K562 (cell line): ENCODE results near the gene STRN3. TPM values are rescaled to one million over a fixed set of nuclear protein-coding genes. Genes with fewer than 3 reads are reported as not detected.

Experiments used
- ATAC-seq: fragments of 200-7000 bp; cut with Tn5 transposase; 3 replicates; pipeline ENCODE4 v1.9.1; 2020; ENCODE audit warnings: moderate library complexity
- BruUV-seq: library from RNA; stranded (reverse); fragments of 400-500 nt; replicated peaks from 2 replicates; lab custom pipeline; 2021; lab: Mats Ljungman, UMichigan
- CTCF ChIA-PET: fragments of 300-600 bp; formaldehyde crosslinking; extraction: SDS; loops from one replicate; lab custom pipeline; 2021; ENCODE audit warnings: low intra/inter-chr PET ratio; lab: Yijun Ruan, JAX
- POLR2A ChIA-PET: fragments of 300-600, 350-650 bp; sonication (Branson Sonifier 250); formaldehyde crosslinking; extraction: SDS; loops from one replicate; lab custom pipeline; 2021; ENCODE audit warnings: antibody characterized with exemption, inconsistent platforms; lab: Yijun Ruan, JAX
- DNase-seq, 4 experiments: peaks; one replicate each; pipeline versions ENCODE4 v3.0.0 to v3.0.0-alpha.2; 2011 to 2018; ENCODE audit warnings: low spot score in 3 of 4, mixed read lengths in 3 of 4; ENCODE audit errors: extremely low read depth in 1 of 4
- FAIRE-seq: peaks from 2 replicates; lab custom pipeline; 2011; peaks lifted over from hg19 to GRCh38; lab: Jason Lieb, UNC
- H2AFZ ChIP-seq: 2 replicates; pipeline ENCODE4 v1.6.0; 2011; ENCODE audit warnings: low read depth, low read length, control low read depth, inconsistent platforms
- H3K27ac ChIP-seq: fragments of 200-600 bp; 3 replicates; pipeline ENCODE4 v1.8.0; 2011; ENCODE audit warnings: low read depth, mild to moderate bottlenecking, control low read depth, inconsistent platforms, low read length, moderate library complexity, mixed read lengths; ENCODE audit errors: extremely low read depth
- H3K27me3 ChIP-seq, 2 experiments: fragments of 300-600 bp in 1 of 2; 2 replicates in 1 of 2; 3 replicates in 1 of 2; pipeline versions ENCODE4 v1.6.0 to v1.8.0; 2011; ENCODE audit warnings: inconsistent platforms in 2 of 2, low read length in 2 of 2, mild to moderate bottlenecking in 1 of 2, mixed read lengths in 1 of 2, moderate library complexity in 1 of 2; ENCODE audit not compliant: control insufficient read depth in 2 of 2, insufficient read depth in 2 of 2
- H3K36me3 ChIP-seq: fragments of 300-600 bp; 3 replicates; pipeline ENCODE4 v1.8.0; 2011; ENCODE audit warnings: mild to moderate bottlenecking, low read length, inconsistent platforms; ENCODE audit not compliant: control insufficient read depth, insufficient read depth
- H3K4me1 ChIP-seq, 2 experiments: fragments of 200-600 bp in 1 of 2; replicated peaks in 1 of 2; 2 replicates in 1 of 2; 3 replicates in 1 of 2; pipeline versions ENCODE4 v1.5.1 to v1.8.0; 2011; ENCODE audit warnings: inconsistent platforms in 2 of 2, low read length in 2 of 2, mild to moderate bottlenecking in 1 of 2, mixed read lengths in 1 of 2, moderate library complexity in 1 of 2; ENCODE audit not compliant: control insufficient read depth in 2 of 2, insufficient read depth in 2 of 2
- H3K4me2 ChIP-seq: 2 replicates; pipeline ENCODE4 v1.6.1; 2011; ENCODE audit warnings: low read length, control low read depth, inconsistent platforms, mixed read lengths; ENCODE audit not compliant: insufficient read depth
- H3K4me3 ChIP-seq: fragments of 200-600 bp; sonication (generic), shearing (Covaris generic); 2 replicates; pipeline ENCODE4 v1.5.1; 2016; ENCODE audit warnings: control low read depth, inconsistent platforms
- H3K79me2 ChIP-seq: fragments of 200-600 bp; 3 replicates; pipeline ENCODE4 v1.8.0; 2011; ENCODE audit warnings: low read length, inconsistent platforms; ENCODE audit not compliant: control insufficient read depth, insufficient read depth
- H3K9ac ChIP-seq, 2 experiments: 2 replicates each; pipeline versions ENCODE4 v1.6.0 to v1.6.1; 2011; ENCODE audit warnings: low read depth in 2 of 2, low read length in 2 of 2, control low read depth in 1 of 2, inconsistent platforms in 1 of 2, mild to moderate bottlenecking in 1 of 2, mixed read lengths in 1 of 2; ENCODE audit not compliant: insufficient read depth in 1 of 2
- H3K9me1 ChIP-seq: one replicate; pipeline ENCODE4 v1.6.0; 2011; ENCODE audit warnings: inconsistent platforms, mild to moderate bottlenecking, low read length, moderate library complexity; ENCODE audit not compliant: control insufficient read depth, insufficient read depth
- H3K9me3 ChIP-seq: replicated peaks from 2 replicates; pipeline ENCODE4 v1.5.1; 2011; ENCODE audit warnings: low read depth, low read length, inconsistent platforms; ENCODE audit not compliant: control insufficient read depth, insufficient read depth
- H4K20me1 ChIP-seq: replicated peaks from 2 replicates; pipeline ENCODE4 v1.6.1; 2011; ENCODE audit warnings: low read length, inconsistent platforms, mixed read lengths; ENCODE audit not compliant: control insufficient read depth, insufficient read depth
- E2F3 ChIP-seq: fragments of 250-450 bp; sonication (Bioruptor Pico); IDR thresholded peaks from 2 replicates; pipeline ENCODE4 v1.4.0; 2020; ENCODE audit warnings: mild to moderate bottlenecking
- MYBL2 ChIP-seq, 2 experiments: fragments of 450-650 bp in 1 of 2; sonication (generic) in 1 of 2; formaldehyde crosslinking in 1 of 2; IDR thresholded peaks; 2 replicates each; pipeline versions ENCODE4 v1.6.1 to v1.8.1; 2017 to 2022; ENCODE audit warnings: borderline replicate concordance in 1 of 2, inconsistent platforms in 1 of 2, low read depth in 1 of 2, mild to moderate bottlenecking in 1 of 2, missing genetic modification reagents in 1 of 2, moderate library complexity in 1 of 2
- SIRT6 ChIP-seq: IDR thresholded peaks from one replicate; pipeline ENCODE4 v1.6.1; 2012; ENCODE audit warnings: low read depth, mild to moderate bottlenecking, control low read depth, inconsistent platforms, low read length, moderate library complexity
- SUPT5H ChIP-seq: fragments of 450-650 bp; IDR thresholded peaks from 2 replicates; pipeline ENCODE4 v1.6.1; 2016
- TCF3 ChIP-seq: sonication (generic); formaldehyde crosslinking; IDR thresholded peaks from 2 replicates; pipeline ENCODE4 v1.4.0; 2020; ENCODE audit warnings: mild to moderate bottlenecking, missing genetic modification reagents
- ZBTB11 ChIP-seq, 3 experiments: fragments of 200-800 bp in 1 of 3; fragments of 250-450 bp in 1 of 3; fragments of 450-650 bp in 1 of 3; sonication (Bioruptor Pico) in 1 of 3; sonication (Bioruptor generic) in 1 of 3; formaldehyde crosslinking in 1 of 3; IDR thresholded peaks; 2 replicates each; pipeline versions ENCODE4 v1.6.1 to v1.8.0; 2016 to 2022; ENCODE audit warnings: mild to moderate bottlenecking in 2 of 3, missing genetic modification characterization in 2 of 3, missing compliant biosample characterization in 1 of 3, moderate library complexity in 1 of 3
- ZNF24 ChIP-seq: fragments of 450-650 bp; IDR thresholded peaks from 2 replicates; pipeline ENCODE4 v1.6.1; 2016
- ZNF436 ChIP-seq: fragments of 250-450, 450-650 bp; sonication (Bioruptor Pico); formaldehyde crosslinking; IDR thresholded peaks from 2 replicates; pipeline ENCODE4 v1.7.0; 2020; ENCODE audit warnings: mild to moderate bottlenecking
- ZNF717 ChIP-seq: fragments of 250-450 bp; sonication (Bioruptor Pico); IDR thresholded peaks from 2 replicates; pipeline ENCODE4 v1.5.0; 2021
- WGBS: fragments of 100-300 bp; shearing (Covaris generic); methylation state at CpG from one replicate; pipeline ENCODE4 v1.1.6; 2016; ENCODE audit warnings: low coverage, mixed read lengths; ENCODE audit not compliant: insufficient coverage; ENCODE audit errors: missing lambda C conversion rate; 5-methylcytosine and 5-hydroxymethylcytosine counted together
- in situ Hi-C: fragments of 300-500 bp; cut with MboI; formaldehyde crosslinking; loops from 4 replicates; pipeline ENCODE4 v1.15.0; 2018; ENCODE audit warnings: inconsistent platforms, mixed read lengths
- intact Hi-C: fragments of 100-400 bp; cut with micrococcal nuclease; formaldehyde crosslinking; loops from 2 replicates; pipeline ENCODE4 v1.14.2; 2022
- polyA plus RNA-seq, 8 experiments: library from polyadenylated mRNA; depleted of rRNA in 4 of 8; stranded (reverse) in 5 of 8; unstranded in 3 of 8; fragments of >200 nt; fragmentation: Nextera tagmentation in 2 of 8; fragmentation: Illumina TruSeq in 1 of 8; extraction: Ambion mirVana in 2 of 8; extraction: Trizol in 1 of 8; gene quantifications; 2 replicates each; pipeline versions ENCODE4 v1.2.1 to v1.2.3, GENCODE V29; 2011 to 2014; ENCODE audit warnings: inconsistent platforms in 1 of 8, missing spikeins in 1 of 8
- total RNA-seq, 7 experiments: library from RNA; depleted of rRNA in 6 of 7; stranded (reverse); fragments of >200 nt in 6 of 7; fragmentation: Illumina TruSeq in 2 of 7; extraction: Trizol in 2 of 7; gene quantifications; 2 replicates each; pipeline versions ENCODE4 v1.2.1 to v1.2.3, GENCODE V29; 2011 to 2021; ENCODE audit warnings: low replicate concordance in 1 of 7
- TF ChIP-seq, protein P1 (sequence below): IDR thresholded peaks from 2 replicates; pipeline ENCODE4 v1.6.1; 2014; ENCODE audit warnings: antibody characterized with exemption

STRN3 gene
- total and polyA plus RNA-seq, 9 of the 15 experiments (the other 6 are each of a cell fraction or from before 2014, with no cell fraction given), result 5.9 to 29.1 (median 16.0) TPM

DNA sequence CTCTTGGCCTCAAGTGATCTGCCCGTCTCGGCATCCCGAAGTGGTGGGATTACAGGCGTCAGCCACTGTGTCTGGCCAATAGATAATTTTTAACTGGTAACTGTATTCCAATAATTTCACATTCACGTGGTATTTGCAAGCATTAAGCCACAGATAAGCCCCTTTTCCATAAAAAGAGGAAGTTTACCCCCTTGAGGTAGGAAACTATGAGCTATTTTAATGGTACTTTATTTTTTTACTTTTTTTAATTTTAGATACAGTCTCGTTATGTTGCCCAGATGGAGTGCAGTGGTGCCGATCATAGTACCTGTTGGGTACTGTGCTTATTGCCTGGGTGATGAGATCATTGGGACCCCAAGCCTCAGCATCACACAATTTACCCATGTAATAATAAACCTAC lies 43.6 kb downstream of the STRN3 start:
- ChIA-PET CTCF (no interaction called here), POLR2A (no interaction called here)
- H3K9ac ChIP-seq, result no peak overlapping the region
- ATAC-seq, result no peak
- no peak for FAIRE-seq
- no peaks in the 10 kb centered on the region for H3K9me1 ChIP-seq
- peaks cover 91% of the 10 kb centered on the region for H3K79me2 ChIP-seq
- H3K4me1 ChIP-seq, result peaks cover 0 to 3% of the 10 kb centered on the region in 2 experiments; a peak in 3 of 5 replicates
- no peaks in the 10 kb centered on the region; the same call in 1 of the 2 replicates for H4K20me1 ChIP-seq
- DNase-seq, result no peak
- BruUV-seq, result no TSS peak
- H3K27ac ChIP-seq, result peak overlapping the region; percentile 18; the same call in 2 of the 3 replicates
- H3K27me3 ChIP-seq, result no peaks in the 10 kb centered on the region
- TF ChIP-seq TCF3, result 0 out of 2 replicates have a peak, but pooled peaks have one; percentile 8
- TF ChIP-seq, protein P1, sequence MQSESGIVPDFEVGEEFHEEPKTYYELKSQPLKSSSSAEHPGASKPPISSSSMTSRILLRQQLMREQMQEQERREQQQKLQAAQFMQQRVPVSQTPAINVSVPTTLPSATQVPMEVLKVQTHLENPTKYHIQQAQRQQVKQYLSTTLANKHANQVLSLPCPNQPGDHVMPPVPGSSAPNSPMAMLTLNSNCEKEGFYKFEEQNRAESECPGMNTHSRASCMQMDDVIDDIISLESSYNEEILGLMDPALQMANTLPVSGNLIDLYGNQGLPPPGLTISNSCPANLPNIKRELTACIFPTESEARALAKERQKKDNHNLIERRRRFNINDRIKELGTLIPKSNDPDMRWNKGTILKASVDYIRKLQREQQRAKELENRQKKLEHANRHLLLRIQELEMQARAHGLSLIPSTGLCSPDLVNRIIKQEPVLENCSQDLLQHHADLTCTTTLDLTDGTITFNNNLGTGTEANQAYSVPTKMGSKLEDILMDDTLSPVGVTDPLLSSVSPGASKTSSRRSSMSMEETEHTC, result no peak
- intact Hi-C loops, result no loop called here
- H3K9me3 ChIP-seq, result no peaks in the 10 kb centered on the region
- WGBS, result 36% methylated on average over 7 of the region's 7 CpGs
- no peaks in the 10 kb centered on the region; the same call in 2 of the 3 replicates for H3K36me3 ChIP-seq
- no peak overlapping the region for H3K4me2 ChIP-seq
- in situ Hi-C loops, result loop anchor here (5.0 kb wide), 1 partner anchor 100 kb away; no protein-coding TSS in a partner anchor
- no peak overlapping the region for H2AFZ ChIP-seq
- H3K4me3 ChIP-seq, result no peak overlapping the region

DNA sequence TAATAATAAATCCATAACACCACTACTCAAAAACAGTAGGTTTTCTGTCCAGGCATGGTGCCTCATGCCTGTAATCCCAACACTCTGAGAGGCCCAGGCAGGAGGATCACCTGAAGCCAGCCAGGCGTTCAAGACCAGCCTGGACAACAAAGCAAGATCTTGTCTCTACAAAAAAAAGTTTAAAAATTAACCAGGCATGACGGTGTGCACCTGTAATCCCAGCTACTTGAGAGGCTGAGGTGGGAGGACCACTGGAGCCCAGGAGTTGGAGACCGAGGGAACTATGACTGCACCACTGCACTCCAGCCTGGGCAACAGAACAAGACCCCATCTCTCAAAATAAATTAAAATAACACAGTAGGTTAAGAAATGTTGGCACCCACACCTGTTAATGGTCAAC lies 45.2 kb downstream of the STRN3 start:
- Histone ChIP-seq H3K4me1 (peaks cover 0 to 3% of the 10 kb centered on the region in 2 experiments; a peak in 3 of 5 replicates), H3K27ac (peak overlapping the region; percentile 35; the same call in 1 of the 3 replicates), H2AFZ (no peak overlapping the region), H3K9me3 (no peaks in the 10 kb centered on the region), H3K4me3 (no peak overlapping the region), H3K79me2 (peaks cover 93% of the 10 kb centered on the region), H3K36me3 (no peaks in the 10 kb centered on the region; the same call in 2 of the 3 replicates), H3K9ac (no peak overlapping the region), H3K27me3 (no peaks in the 10 kb centered on the region), H4K20me1 (no peaks in the 10 kb centered on the region; the same call in 1 of the 2 replicates), H3K4me2 (no peak overlapping the region), H3K9me1 (no peaks in the 10 kb centered on the region)
- ChIA-PET POLR2A (interaction anchor here (0.6 kb wide), 1 partner anchor 104 kb away, joined by 3 read pairs; no protein-coding TSS in a partner anchor), CTCF (interaction anchor here (1.3 to 1.9 kb wide), 2 partner anchors 101 to 1274 kb away, joined by 5 to 11 read pairs; no protein-coding TSS in a partner anchor)
- DNase-seq (no peak), FAIRE-seq (peak; percentile 32), ATAC-seq (no peak)
- intact Hi-C loops, result loop anchor here (1.0 to 2.0 kb wide), 2 partner anchors 46 to 101 kb away; partner anchors contain the start of gene STRN3
- in situ Hi-C loops, result loop anchor here (5.0 kb wide), 1 partner anchor 101 kb away; no protein-coding TSS in a partner anchor
- 43% methylated on average over 3 of the region's 3 CpGs for WGBS
- no TSS peak for BruUV-seq
- no peak for TF ChIP-seq ZBTB11 (CRISPR knock-in tag; IDR thresholded peaks at IDR 0.05)
- TF ChIP-seq ZNF717 (CRISPR knock-in tag), result no peak
- no peak for TF ChIP-seq E2F3 (CRISPR knock-in tag)
- TF ChIP-seq MYBL2 (IDR thresholded peaks at IDR 0.05; ENCODE audit: low read depth), result no peak
- TF ChIP-seq MYBL2 (CRISPR knock-in tag; IDR thresholded peaks at IDR 0.05; ENCODE audit: borderline replicate concordance), result no peak
- TF ChIP-seq ZNF436, result no peak
- TF ChIP-seq SIRT6, result no peak
- TF ChIP-seq SUPT5H, result no peak
- TF ChIP-seq ZNF24, result no peak
